ENCODE data around the gene TBXAS1. TPM values are rescaled to one million over a fixed set of nuclear protein-coding genes. Genes with fewer than 3 reads are reported as not detected.

The TBXAS1 gene
- total and polyA plus RNA-seq, 2 donors (not counting 3 experiments of a cell fraction or from before 2014, with no cell fraction given), result 2.1 to 4.3 TPM

GRCh38 chr7:139958599-139959284 lies 129.7 kb downstream of the TBXAS1 start:
- Histone ChIP-seq H3K79me2 (ENCODE audit: control insufficient read depth, insufficient read depth, low read length) (no peaks in the 10 kb centered on the region), H3K9ac (replicated peaks; ENCODE audit: extremely low read depth, insufficient read depth, low read length) (no peak overlapping the region), H3K27me3 (ENCODE audit: control insufficient read depth in 2 of 2, insufficient read depth in 2 of 2, low read length in 2 of 2) (peaks cover 0 to 3% of the 10 kb centered on the region in 2 experiments), H3K4me3 (replicated peaks in 1 of 3; ENCODE audit: insufficient read depth in 1 of 3, low read depth in 1 of 3, low read length in 3 of 3) (no peak overlapping the region), H3K9me1 (replicated peaks; ENCODE audit: control insufficient read depth, extremely low read depth, insufficient read depth, low read length) (no peaks in the 10 kb centered on the region), H3K36me3 (ENCODE audit: control insufficient read depth in 2 of 2, extremely low read depth in 1 of 2, insufficient read depth in 2 of 2, low read length in 2 of 2) (no peaks in the 10 kb centered on the region), H2AFZ (ENCODE audit: low read depth, low read length) (no peak overlapping the region), H3K27ac (ENCODE audit: insufficient read depth, low read depth, low read length) (no peak overlapping the region), H3K9me3 (replicated peaks; ENCODE audit: control insufficient read depth, insufficient read depth, low read length) (no peaks in the 10 kb centered on the region), H3K4me1 (ENCODE audit: control insufficient read depth, extremely low read depth, insufficient read depth, low read length) (no peaks in the 10 kb centered on the region), H4K20me1 (replicated peaks; ENCODE audit: control insufficient read depth, extremely low read depth, insufficient read depth, low read length) (no peaks in the 10 kb centered on the region), H3K4me2 (ENCODE audit: insufficient read depth, low read length) (no peak overlapping the region)
- POLR2A ChIA-PET, result no interaction called here
- TF ChIP-seq CTCF (IDR thresholded peaks at IDR 0.05; ENCODE audit: extremely low read depth in 1 of 2, insufficient read depth in 1 of 2, low read depth in 1 of 2, low read length in 2 of 2), result no peak
- no peak for TF ChIP-seq MYC (IDR thresholded peaks at IDR 0.05; ENCODE audit: low read depth, low read length)
- TF ChIP-seq POLR2AphosphoS5 (IDR thresholded peaks at IDR 0.05; ENCODE audit: insufficient read depth, low read depth, low read length), result no peak
- no peak for TF ChIP-seq MAX (IDR thresholded peaks at IDR 0.05; ENCODE audit: insufficient read depth, insufficient read length)
- no peak for TF ChIP-seq JUN (IDR thresholded peaks at IDR 0.05; ENCODE audit: borderline replicate concordance, insufficient read depth, insufficient read length, low read depth)
- no peak for TF ChIP-seq EZH2 (IDR thresholded peaks at IDR 0.05; ENCODE audit: borderline replicate concordance, low read depth, low read length, severe bottlenecking)
- FAIRE-seq (no peak), DNase-seq (ENCODE audit: low read depth, low spot score) (no peak)
- no TSS peak for BruUV-seq (replicated peaks)
- CTCF ChIA-PET, result interaction anchor here (1.1 to 1.6 kb wide), 2 partner anchors 17 to 340 kb away, joined by 3 read pairs; no protein-coding TSS in a partner anchor
- dilution Hi-C loops (cut with MboI; ENCODE audit: extremely low pct_ligation_motif_present, low sequenced_read_pairs), result no loop called here
- intact Hi-C loops (cut with micrococcal nuclease), result no loop called here
